AG09319 (cell line): ENCODE measurements around the gene LUC7L.

Source experiments
- DNase-seq: peaks from one replicate; pipeline ENCODE4 v3.0.0-alpha.2; 2010; ENCODE audit warnings: low read depth; ENCODE audit errors: extremely low read depth
- CTCF ChIP-seq: IDR thresholded peaks from 2 replicates; pipeline ENCODE4 v1.5.1; 2011; ENCODE audit warnings: low read depth, mild to moderate bottlenecking, inconsistent platforms, low read length, moderate library complexity

LUC7L gene

GRCh38 chr16:265711-266110, 36.5 kb upstream of the LUC7L start:
- TF ChIP-seq CTCF = no peak
- DNase-seq = no peak

GRCh38 chr16:265002-265529, 35.8 kb upstream of the LUC7L start:
- no peak for TF ChIP-seq CTCF
- no peak for DNase-seq

- DNase-seq = no peak
- TF ChIP-seq CTCF = no peak
Measured at GRCh38 chr16:264440-264951, 35.2 kb upstream of the LUC7L start.

GRCh38 chr16:263944-264343, 34.7 kb upstream of the LUC7L start:
- no peak for TF ChIP-seq CTCF
- DNase-seq = no peak

GRCh38 chr16:263182-263774, 34.0 kb upstream of the LUC7L start:
- no peak for DNase-seq
- TF ChIP-seq CTCF = no peak

GRCh38 chr16:262121-262745, 33.0 kb upstream of the LUC7L start:
- no peak for TF ChIP-seq CTCF
- DNase-seq = no peak

GRCh38 chr16:261031-261691, 31.9 kb upstream of the LUC7L start:
- DNase-seq = no peak
- TF ChIP-seq CTCF = no peak
